Adipocyte (in vitro differentiated cells): ENCODE data around the gene CPTP.
"Not testable (repeated sequence)": the region's sequence is repeated elsewhere in the genome, so short reads cannot be mapped to it uniquely, and the experiment has no call there.

Source experiments
- DNase-seq: peaks from one replicate; pipeline ENCODE4 v3.0.0-alpha.2; 2015; ENCODE audit warnings: low read depth
- H3K27me3 ChIP-seq: replicated peaks from 2 replicates; pipeline ENCODE4 v1.7.0; 2013; ENCODE audit warnings: mild to moderate bottlenecking, low read length, moderate library complexity; ENCODE audit not compliant: control insufficient read depth, insufficient read depth
- H3K36me3 ChIP-seq: 2 replicates; pipeline ENCODE4 v1.7.0; 2013; ENCODE audit warnings: low read length, mild to moderate bottlenecking, moderate library complexity; ENCODE audit not compliant: control insufficient read depth, insufficient read depth, severe bottlenecking
- H3K4me1 ChIP-seq: 2 replicates; pipeline ENCODE4 v1.7.0; 2013; ENCODE audit warnings: mild to moderate bottlenecking, low read length, moderate library complexity; ENCODE audit not compliant: control insufficient read depth, insufficient read depth
- H3K4me3 ChIP-seq: 2 replicates; pipeline ENCODE4 v1.7.0; 2013; ENCODE audit warnings: mild to moderate bottlenecking, low read length, moderate library complexity
- H3K9ac ChIP-seq: 2 replicates; pipeline ENCODE4 v1.7.0; 2013; ENCODE audit warnings: mild to moderate bottlenecking, low read length, moderate library complexity
- H3K9me3 ChIP-seq: 2 replicates; pipeline ENCODE4 v1.7.0; 2013; ENCODE audit warnings: mild to moderate bottlenecking, low read length, moderate library complexity; ENCODE audit not compliant: control insufficient read depth

The CPTP gene

DNA sequence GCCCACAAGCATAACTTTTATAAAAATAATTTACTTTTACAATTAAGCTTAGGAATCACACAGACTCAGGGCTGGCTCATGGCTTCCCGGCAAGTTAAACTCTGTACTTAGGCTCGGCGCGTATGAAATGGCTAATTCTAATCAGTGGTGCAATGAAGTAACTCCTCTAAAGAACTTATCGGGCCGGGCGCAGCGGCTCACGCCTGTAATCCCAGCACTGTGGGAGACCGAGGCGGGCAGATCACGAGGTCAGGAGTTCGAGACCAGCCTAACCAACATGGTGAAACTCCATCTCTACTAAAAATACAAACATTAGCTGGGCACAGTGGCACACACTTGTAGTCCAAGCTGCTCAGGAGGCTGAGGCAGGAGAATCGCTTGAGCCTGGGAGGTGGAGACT is 45.5 kb downstream of the CPTP start:
- H3K9me3 ChIP-seq, DNase-seq, H3K9ac ChIP-seq, H3K4me3 ChIP-seq, H3K27me3 ChIP-seq: not testable (repeated sequence)
- Histone ChIP-seq H3K36me3 (peaks cover 12% of the 10 kb centered on the region), H3K4me1 (peaks cover 33% of the 10 kb centered on the region)

GRCh38 chr1:1370771-1371300 is 46.2 kb downstream of the CPTP start:
- Histone ChIP-seq H3K27me3 (no peaks in the 10 kb centered on the region), H3K36me3 (peaks cover 12% of the 10 kb centered on the region), H3K9me3 (no peaks in the 10 kb centered on the region), H3K4me3 (no peak overlapping the region), H3K9ac (peak overlapping the region; percentile 60), H3K4me1 (peaks cover 33% of the 10 kb centered on the region)
- DNase-seq = no peak

- Histone ChIP-seq H3K4me1 (peaks cover 38% of the 10 kb centered on the region), H3K36me3 (peaks cover 12% of the 10 kb centered on the region), H3K27me3 (no peaks in the 10 kb centered on the region), H3K4me3 (no peak overlapping the region), H3K9me3 (no peaks in the 10 kb centered on the region), H3K9ac (no peak overlapping the region)
- DNase-seq = no peak
Measured at GRCh38 chr1:1371364-1371745, 46.8 kb downstream of the CPTP start.

GRCh38 chr1:1371746-1372711 is 47.4 kb downstream of the CPTP start:
- H3K4me3 ChIP-seq = no peak overlapping the region
- no peak overlapping the region for H3K9ac ChIP-seq
- peaks cover 41% of the 10 kb centered on the region for H3K4me1 ChIP-seq
- H3K36me3 ChIP-seq = peaks cover 12% of the 10 kb centered on the region
- H3K27me3 ChIP-seq = no peaks in the 10 kb centered on the region
- DNase-seq = peak; percentile 82
- no peaks in the 10 kb centered on the region for H3K9me3 ChIP-seq

GRCh38 chr1:1373051-1373814 is 48.6 kb downstream of the CPTP start:
- DNase-seq = no peak
- peaks cover 41% of the 10 kb centered on the region for H3K4me1 ChIP-seq
- peaks cover 12% of the 10 kb centered on the region for H3K36me3 ChIP-seq
- H3K9ac ChIP-seq = peak overlapping the region; percentile 99
- no peaks in the 10 kb centered on the region for H3K27me3 ChIP-seq
- H3K4me3 ChIP-seq = peak overlapping the region; percentile 91
- no peaks in the 10 kb centered on the region for H3K9me3 ChIP-seq

- no peaks in the 10 kb centered on the region for H3K27me3 ChIP-seq
- H3K9ac ChIP-seq = peak overlapping the region; percentile 99
- H3K4me3 ChIP-seq = peak overlapping the region; percentile 91
- no peaks in the 10 kb centered on the region for H3K9me3 ChIP-seq
- no peak for DNase-seq
- H3K4me1 ChIP-seq = peaks cover 41% of the 10 kb centered on the region
- peaks cover 12% of the 10 kb centered on the region for H3K36me3 ChIP-seq
Measured at GRCh38 chr1:1373815-1374588, 49.4 kb downstream of the CPTP start.

- H3K4me3 ChIP-seq = peak overlapping the region; percentile 91
- peaks cover 12% of the 10 kb centered on the region for H3K36me3 ChIP-seq
- H3K9me3 ChIP-seq = no peaks in the 10 kb centered on the region
- peaks cover 41% of the 10 kb centered on the region for H3K4me1 ChIP-seq
- H3K9ac ChIP-seq = peak overlapping the region; percentile 99
- H3K27me3 ChIP-seq = no peaks in the 10 kb centered on the region
- peak; percentile 53 for DNase-seq
Measured at GRCh38 chr1:1374589-1374928, 50.0 kb downstream of the CPTP start.

GRCh38 chr1:1374929-1375662 is 50.5 kb downstream of the CPTP start, which contains the start of gene AURKAIP1:
Gene AURKAIP1, minus strand, starts transcription at chr1:1375207. Its CDS starts 451 bp downstream, at chr1:1374756.
- Histone ChIP-seq H3K9ac (peak within 1 kb of the TSS; percentile 99), H3K36me3 (peaks cover 12% of the 10 kb centered on the region), H3K27me3 (no peaks in the 10 kb centered on the region), H3K4me1 (peaks cover 41% of the 10 kb centered on the region), H3K4me3 (peak within 1 kb of the TSS; percentile 91), H3K9me3 (no peaks in the 10 kb centered on the region)
- peak; percentile 100 for DNase-seq

- Histone ChIP-seq H3K9ac (peak overlapping the region; percentile 99), H3K4me1 (peaks cover 29% of the 10 kb centered on the region), H3K36me3 (peaks cover 12% of the 10 kb centered on the region), H3K27me3 (no peaks in the 10 kb centered on the region), H3K9me3 (no peaks in the 10 kb centered on the region), H3K4me3 (peak overlapping the region; percentile 91)
- DNase-seq = no peak
Measured at GRCh38 chr1:1376551-1377226, 52.1 kb downstream of the CPTP start.
